ENCODE data around the gene APOE.
"Not testable (repeated sequence)": the region's sequence is repeated elsewhere in the genome, so short reads cannot be mapped to it uniquely, and the experiment has no call there.

The APOE gene

DNA sequence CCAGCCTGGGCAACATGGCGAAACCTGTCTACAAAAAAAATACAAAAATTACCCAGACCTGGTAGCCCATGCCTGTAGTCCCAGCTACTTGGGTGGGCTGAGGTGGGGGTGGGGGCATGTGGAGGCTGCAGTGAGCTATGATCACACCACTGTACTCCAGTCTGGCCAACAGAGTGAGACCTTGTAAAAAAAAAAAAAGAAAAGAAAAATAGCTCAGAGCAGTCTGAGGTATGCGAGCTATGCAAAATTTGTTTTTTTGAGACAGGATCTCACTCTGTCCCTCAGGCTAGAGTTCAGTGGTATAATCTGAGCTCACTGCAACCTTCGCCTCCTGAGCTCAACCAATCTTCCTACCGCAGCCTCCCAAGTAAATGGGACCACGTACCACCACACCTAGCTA lies 21.7 kb upstream of the APOE start:
- no peak for DNase-seq (ENCODE audit: low read depth in 1 of 2, low spot score in 1 of 2)

DNA sequence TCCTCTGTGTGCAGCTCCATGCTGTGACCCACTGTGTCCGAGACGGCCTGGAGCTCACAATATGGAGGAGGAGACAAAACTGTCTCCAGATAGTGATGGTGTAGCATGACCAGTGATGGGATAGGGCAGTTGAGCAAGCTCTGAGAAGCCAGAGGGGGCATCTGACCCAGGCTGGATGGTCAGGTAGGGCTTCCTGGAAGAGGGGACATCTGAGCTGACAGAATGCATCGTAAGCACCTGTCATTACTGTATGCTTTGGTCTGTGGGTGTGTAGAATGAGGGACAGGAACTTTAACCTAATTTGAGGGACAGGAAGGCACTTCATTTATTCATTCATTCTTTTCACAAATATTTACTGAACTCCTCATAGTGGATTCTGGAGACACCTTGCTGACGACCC lies 21.0 kb upstream of the APOE start:
- DNase-seq (ENCODE audit: low read depth in 1 of 2, low spot score in 1 of 2), result no peak

DNA sequence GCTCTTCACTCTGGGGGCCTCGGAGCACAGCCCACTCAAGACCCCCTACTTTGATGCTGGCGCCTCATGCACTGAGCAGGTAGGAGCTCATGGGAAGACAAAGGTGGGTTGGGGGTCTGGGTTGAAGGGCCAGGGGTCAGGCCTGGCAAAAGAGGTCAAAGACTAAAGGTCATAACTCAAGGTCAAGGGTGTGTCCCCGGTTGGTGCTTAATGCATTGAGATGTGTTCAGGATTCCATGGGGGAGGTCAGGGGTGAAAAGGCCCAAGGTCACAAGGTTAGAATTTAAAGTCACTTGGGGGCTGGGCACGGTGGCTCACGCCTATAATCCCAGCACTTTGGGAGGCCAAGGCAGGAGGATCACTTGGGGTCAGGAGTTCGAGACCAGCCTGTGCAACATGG lies 19.5 kb upstream of the APOE start:
- DNase-seq (ENCODE audit: low read depth in 1 of 2, low spot score in 1 of 2), result no peak

DNA sequence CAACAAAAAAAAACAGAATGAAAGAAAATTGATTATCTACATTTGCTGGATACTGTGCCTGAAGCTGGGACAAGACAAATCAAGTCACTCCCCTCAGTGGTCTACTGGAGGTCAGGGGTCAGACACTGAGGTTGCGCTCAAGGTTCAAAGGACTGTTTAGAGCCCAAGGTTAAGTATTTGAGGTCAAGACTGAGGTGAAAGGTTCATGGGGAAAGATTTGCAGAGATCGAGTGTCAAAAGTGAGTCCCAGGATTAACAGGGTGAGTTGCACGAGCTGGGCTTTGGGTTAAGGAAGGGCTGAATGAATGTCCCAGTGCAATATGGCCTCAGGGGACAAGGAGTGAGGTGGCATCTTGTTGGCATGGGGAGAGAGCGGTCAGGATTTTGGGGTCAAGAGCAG lies 17.9 kb upstream of the APOE start:
- DNase-seq (ENCODE audit: low read depth in 1 of 2, low spot score in 1 of 2), result no peak

DNA sequence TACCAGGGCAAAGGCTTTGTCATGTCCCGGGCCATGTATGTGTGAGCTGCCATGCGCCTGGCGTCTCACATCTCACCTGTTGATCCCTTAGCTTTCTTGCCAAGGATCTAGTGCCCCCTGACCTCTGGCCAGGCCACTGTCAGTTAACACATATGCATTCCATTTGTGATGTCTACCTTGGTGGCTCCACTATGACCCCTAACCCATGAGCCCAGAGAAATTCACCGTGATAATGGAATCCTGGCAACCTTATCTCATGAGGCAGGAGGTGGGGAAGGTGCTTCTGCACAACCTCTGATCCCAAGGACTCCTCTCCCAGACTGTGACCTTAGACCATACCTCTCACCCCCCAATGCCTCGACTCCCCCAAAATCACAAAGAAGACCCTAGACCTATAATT lies 17.3 kb upstream of the APOE start:
- not testable (repeated sequence) for DNase-seq (ENCODE audit: low read depth in 1 of 2, low spot score in 1 of 2)

DNA sequence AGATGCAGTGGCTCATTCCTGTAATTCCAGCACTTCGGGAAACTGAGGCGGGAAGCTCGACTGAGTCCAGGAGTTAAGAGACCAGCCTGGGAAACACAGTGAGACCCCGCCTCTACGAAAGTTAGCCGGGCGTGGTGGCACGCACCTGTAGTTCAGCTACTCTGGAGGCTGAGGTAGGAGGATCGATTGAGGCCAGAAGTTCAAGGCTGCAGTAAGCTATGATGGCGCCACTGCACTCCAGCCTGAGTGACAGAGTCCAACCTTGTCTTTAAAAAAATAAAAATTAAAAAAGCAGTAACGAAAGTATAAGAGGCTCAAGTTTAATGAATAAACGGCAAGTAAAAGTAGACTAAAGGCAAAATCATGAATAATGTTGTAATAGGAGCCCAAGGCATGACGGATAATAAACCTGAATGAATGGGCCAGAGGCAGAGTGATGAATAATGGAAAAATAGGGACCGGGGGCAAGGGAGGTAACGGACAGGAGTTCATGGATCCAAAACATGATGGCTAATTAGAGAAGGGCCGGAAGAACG lies 15.7 kb upstream of the APOE start:
- no peak for DNase-seq (ENCODE audit: low read depth in 1 of 2, low spot score in 1 of 2)

DNA sequence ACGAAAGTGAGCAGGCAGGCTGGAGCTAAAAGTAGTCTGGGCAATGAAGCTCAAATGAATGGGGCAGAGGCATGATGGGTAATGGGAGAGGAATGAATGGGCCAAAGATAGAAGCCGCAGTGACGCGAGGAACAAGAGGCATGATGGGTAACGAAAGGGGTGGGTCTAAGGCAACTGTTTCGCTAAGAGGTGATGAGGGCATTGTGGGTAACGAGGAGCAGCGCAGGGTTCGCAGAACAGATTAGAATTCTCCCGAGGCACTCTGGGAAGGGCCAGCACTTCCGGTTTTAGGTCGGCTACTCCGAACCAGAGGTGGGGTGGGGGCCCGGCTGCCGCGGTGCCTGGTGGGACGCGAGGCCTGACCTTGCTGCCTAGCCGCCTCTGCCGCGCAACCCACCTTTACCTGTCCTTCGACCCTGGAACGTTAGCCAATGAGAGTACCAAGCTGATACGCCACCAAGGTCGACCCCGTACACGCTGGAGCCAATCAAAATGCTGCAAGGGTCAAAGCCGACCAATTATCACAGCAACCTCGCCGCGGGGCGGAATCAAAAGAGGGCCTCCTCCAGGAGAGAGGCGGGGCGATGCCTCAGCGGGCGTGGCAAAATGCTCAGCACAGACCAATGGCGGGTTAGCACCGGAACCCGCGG lies 15.1 kb upstream of the APOE start:
- DNase-seq (ENCODE audit: low read depth in 1 of 2, low spot score in 1 of 2), result peak; percentile 99 to 100

DNA sequence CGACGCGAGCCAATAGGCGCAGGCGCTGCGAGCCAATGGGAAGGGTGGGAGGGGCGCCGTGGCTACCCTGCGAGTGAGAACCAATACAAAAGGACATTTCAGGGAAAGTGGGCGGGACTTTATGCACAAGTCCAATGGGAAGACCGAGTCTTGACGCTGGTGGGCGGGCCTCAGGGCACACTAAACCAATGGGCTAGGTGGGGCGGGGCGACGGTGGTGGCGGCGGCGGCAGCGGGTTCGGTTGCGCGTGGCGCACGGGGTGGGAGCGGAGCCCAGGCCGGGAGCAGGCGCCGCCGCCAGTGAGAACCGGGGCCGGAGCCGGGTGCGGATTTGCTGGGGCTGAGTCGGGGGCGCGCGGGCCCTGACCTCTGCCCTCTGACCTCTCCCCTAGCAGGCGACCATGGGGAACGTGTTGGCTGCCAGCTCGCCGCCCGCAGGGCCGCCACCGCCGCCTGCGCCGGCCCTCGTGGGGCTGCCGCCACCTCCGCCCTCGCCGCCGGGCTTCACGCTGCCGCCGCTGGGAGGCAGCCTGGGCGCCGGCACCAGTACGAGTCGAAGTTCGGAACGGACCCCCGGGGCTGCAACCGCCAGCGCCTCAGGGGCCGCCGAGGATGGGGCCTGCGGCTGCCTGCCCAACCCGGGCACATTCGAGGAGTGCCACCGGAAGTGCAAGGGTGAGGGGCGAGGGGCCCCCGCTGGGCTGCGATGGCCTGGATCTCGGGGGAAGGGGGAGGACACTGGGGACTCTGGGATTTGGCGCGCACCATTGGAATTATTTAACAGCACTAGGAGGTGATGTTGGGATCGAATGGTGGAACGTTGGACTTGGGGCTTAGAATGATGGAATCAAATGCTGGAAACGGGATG lies 14.3 kb upstream of the APOE start, which contains the start of gene TOMM40:
TOMM40 (plus strand) TSS at position 239 of the 867 bp plus-strand sequence; CDS start at position 401, 162 bp downstream.
- DNase-seq (ENCODE audit: low read depth in 1 of 2, low spot score in 1 of 2), result no peak

DNA sequence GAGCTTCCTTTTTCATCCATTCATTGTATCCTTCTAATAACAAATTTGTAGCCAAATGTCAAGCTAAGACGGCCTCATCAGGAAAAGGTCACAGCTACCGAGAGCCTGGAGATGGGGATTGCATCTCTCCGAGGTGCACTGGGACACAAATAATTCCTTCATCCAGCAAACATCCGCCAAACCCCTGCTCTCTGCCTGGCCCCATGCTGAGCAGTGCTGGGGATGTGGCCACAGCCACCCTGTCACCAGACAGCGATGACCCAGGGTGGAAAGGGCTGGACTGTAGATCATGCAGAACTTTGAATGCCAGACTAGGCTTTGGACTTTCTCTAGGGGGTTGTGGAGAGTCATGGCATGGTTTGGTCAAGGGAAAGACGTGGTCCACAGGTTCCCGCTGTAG lies 12.7 kb upstream of the APOE start:
- DNase-seq (ENCODE audit: low read depth in 1 of 2, low spot score in 1 of 2), result no peak

DNA sequence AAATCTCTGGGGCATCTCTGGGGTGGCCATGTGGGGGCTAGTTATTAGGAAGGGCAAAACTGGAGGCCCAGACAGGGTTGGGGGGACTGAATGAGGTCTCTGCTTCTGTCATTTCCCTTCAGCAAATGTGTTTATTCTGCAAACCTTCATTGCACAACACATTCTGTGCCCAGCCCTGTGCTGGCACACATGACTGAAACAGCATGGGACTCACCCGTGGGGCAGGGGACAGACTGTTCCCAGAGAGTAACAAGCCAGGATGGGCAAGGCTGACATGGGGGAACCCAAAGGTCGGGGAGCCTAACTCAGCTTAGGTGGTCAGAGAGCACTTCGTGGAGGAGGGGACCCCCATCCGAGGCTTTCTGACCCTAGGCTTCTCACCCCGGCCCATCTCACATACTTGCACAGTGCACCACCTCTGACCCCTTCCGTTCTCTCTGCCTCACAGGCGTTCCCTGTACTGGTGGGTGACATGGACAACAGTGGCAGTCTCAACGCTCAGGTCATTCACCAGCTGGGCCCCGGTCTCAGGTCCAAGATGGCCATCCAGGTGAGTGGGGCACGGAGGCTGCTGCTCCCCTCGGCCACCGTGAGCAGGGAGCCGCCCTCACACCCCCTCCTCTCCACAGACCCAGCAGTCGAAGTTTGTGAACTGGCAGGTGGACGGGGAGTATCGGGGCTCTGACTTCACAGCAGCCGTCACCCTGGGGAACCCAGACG lies 12.1 kb upstream of the APOE start:
- no peak for DNase-seq (ENCODE audit: low read depth in 1 of 2, low spot score in 1 of 2)

DNA sequence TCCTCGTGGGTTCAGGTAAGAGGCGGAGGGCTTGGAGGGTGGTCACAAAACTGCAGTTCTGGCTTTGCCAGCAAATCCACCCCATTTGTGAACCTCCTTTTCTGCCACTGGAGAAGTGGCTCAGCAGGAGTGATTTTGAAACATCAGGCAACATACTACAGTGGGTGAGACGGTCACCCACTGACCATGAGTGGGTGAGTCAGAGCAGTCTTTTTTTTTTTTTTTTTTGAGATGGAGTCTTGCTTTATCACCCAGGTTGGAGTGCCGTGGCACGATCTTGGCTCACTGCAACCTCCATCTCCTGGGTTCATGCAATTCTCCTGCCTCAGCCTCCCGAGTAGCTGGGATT lies 11.6 kb upstream of the APOE start:
- no peak for DNase-seq (ENCODE audit: low read depth in 1 of 2, low spot score in 1 of 2)

DNA sequence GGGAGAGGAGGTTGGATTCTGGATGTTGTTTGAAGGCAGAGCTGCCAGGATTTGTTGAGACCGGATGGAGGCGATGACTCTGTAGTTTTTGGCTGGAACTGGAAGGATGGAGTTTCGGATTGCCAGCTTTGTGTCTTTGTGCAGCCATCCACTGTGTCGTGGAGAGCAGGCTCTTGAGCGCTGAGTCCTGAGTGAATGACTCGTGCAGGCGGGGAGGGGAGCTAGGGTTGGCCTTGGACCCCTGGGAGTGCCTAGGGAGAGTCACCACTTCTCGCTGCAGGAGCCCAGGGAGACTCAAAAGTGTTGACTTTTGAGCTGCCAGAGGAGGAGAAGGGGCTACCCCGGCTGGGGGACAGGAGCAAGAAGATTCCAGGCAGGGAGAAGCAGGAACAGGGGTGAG lies 10.7 kb upstream of the APOE start:
- DNase-seq (ENCODE audit: low read depth in 1 of 2, low spot score in 1 of 2), result no peak

DNA sequence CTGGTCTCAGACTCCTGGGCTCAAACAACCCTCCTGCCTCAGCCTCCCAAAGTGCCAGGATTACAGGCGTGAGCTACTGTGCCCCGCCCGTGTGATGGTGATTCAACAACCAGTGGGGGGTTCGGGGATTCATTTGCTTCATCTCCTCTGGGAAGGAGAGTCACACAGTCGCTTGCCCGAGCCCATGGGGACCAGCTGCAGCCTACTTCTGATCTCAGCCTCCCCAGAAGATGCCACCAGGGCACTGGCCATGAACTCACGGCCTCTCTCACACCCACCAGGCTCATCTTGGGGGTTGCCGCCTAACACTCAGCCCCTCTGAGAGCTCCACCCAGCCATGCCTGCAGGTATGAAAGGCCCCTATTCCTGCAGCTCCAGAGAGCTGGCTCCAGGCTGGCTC lies 7.8 kb upstream of the APOE start:
- no peak for DNase-seq (ENCODE audit: low read depth in 1 of 2, low spot score in 1 of 2)

DNA sequence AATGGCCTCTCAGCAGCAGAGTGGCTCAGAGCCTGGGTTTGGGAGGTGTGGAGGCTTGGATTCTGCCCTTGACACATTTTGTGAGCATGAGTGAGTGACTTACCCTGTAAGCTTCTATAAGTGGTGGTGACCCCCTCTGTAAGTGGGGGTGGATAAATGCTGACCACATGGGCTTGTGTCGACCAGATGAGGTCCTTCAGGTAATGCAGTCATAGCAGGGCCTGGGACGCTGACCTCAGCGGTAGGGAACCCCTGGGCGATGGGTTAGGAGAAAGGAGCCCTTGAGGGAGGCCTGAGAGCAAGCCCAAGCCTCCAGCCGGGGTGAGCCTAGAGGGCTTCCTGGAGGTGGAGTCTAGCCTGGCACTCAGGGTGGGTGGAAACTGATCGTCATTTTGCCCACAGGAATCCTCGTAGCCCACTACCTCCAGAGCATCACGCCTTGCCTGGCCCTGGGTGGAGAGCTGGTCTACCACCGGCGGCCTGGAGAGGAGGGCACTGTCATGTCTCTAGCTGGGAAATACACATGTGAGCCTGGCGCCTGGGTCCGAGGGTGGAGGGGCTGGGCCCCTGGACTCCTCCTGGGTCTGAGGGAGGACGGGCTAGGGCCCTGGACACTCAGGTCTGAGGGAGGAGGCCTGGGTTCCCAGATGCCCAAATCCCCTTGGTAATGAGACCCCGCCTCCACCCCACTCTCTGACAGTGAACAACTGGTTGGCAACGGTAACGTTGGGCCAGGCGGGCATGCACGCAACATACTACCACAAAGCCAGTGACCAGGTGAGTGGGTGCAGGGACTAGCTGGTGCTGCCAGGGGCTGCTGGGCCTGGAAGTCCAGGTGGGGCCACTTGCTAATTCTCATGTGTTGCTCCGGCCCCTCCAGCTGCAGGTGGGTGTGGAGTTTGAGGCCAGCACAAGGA lies 5.0 kb upstream of the APOE start:
- no peak for DNase-seq (ENCODE audit: low read depth in 1 of 2, low spot score in 1 of 2)

DNA sequence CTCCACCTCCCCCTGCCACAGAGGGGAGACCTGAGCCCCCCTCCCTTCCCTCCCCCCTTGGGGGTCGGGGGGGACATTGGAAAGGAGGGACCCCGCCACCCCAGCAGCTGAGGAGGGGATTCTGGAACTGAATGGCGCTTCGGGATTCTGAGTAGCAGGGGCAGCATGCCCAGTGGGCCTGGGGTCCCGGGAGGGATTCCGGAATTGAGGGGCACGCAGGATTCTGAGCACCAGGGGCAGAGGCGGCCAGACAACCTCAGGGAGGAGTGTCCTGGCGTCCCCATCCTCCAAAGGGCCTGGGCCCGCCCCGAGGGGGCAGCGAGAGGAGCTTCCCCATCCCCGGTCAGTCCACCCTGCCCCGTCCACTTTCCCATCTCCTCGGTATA lies 2.4 kb upstream of the APOE start:
- DNase-seq (ENCODE audit: low read depth in 1 of 2, low spot score in 1 of 2), result no peak

DNA sequence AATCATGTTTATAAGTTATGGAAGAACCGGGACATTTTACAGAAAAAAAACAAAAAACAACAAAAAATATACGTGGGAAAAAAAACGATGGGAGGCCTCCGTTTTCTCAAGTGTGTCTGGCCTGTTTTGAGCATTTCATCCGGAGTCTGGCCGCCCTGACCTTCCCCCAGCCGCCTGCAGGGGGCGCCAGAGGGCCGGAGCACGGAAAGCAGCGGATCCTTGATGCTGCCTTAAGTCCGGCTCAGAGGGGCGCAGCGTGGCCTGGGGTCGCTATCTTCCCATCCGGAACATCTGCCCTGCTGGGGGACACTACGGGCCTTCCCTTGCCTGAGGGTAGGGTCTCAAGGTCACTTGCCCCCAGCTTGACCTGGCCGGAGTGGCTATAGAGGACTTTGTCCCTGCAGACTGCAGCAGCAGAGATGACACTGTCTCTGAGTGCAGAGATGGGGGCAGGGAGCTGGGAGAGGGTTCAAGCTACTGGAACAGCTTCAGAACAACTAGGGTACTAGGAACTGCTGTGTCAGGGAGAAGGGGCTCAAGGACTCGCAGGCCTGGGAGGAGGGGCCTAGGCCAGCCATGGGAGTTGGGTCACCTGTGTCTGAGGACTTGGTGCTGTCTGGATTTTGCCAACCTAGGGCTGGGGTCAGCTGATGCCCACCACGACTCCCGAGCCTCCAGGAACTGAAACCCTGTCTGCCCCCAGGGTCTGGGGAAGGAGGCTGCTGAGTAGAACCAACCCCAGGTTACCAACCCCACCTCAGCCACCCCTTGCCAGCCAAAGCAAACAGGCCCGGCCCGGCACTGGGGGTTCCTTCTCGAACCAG lies 1.8 kb upstream of the APOE start:
- peak; percentile 67 to 74 for DNase-seq (ENCODE audit: low read depth in 1 of 2, low spot score in 1 of 2)

DNA sequence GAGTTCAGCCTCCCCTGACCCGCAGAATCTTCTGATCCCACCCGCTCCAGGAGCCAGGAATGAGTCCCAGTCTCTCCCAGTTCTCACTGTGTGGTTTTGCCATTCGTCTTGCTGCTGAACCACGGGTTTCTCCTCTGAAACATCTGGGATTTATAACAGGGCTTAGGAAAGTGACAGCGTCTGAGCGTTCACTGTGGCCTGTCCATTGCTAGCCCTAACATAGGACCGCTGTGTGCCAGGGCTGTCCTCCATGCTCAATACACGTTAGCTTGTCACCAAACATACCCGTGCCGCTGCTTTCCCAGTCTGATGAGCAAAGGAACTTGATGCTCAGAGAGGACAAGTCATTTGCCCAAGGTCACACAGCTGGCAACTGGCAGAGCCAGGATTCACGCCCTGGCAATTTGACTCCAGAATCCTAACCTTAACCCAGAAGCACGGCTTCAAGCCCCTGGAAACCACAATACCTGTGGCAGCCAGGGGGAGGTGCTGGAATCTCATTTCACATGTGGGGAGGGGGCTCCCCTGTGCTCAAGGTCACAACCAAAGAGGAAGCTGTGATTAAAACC lies 1.1 kb upstream of the APOE start:
- DNase-seq (ENCODE audit: low read depth in 1 of 2, low spot score in 1 of 2), result no peak

DNA sequence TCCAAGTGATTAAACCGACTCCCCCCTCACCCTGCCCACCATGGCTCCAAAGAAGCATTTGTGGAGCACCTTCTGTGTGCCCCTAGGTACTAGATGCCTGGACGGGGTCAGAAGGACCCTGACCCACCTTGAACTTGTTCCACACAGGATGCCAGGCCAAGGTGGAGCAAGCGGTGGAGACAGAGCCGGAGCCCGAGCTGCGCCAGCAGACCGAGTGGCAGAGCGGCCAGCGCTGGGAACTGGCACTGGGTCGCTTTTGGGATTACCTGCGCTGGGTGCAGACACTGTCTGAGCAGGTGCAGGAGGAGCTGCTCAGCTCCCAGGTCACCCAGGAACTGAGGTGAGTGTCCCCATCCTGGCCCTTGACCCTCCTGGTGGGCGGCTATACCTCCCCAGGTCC lies 2.0 kb downstream of the APOE start:
- DNase-seq (ENCODE audit: low read depth in 1 of 2, low spot score in 1 of 2), result no peak

DNA sequence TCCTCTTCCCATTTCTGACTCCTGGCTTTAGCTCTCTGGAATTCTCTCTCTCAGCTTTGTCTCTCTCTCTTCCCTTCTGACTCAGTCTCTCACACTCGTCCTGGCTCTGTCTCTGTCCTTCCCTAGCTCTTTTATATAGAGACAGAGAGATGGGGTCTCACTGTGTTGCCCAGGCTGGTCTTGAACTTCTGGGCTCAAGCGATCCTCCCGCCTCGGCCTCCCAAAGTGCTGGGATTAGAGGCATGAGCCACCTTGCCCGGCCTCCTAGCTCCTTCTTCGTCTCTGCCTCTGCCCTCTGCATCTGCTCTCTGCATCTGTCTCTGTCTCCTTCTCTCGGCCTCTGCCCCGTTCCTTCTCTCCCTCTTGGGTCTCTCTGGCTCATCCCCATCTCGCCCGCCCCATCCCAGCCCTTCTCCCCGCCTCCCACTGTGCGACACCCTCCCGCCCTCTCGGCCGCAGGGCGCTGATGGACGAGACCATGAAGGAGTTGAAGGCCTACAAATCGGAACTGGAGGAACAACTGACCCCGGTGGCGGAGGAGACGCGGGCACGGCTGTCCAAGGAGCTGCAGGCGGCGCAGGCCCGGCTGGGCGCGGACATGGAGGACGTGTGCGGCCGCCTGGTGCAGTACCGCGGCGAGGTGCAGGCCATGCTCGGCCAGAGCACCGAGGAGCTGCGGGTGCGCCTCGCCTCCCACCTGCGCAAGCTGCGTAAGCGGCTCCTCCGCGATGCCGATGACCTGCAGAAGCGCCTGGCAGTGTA lies 2.7 kb downstream of the APOE start:
- no peak for DNase-seq (ENCODE audit: low read depth in 1 of 2, low spot score in 1 of 2)
